Measurements from ENCODE around the gene SOX2. TPM values are rescaled to one million over a fixed set of nuclear protein-coding genes. Genes with fewer than 3 reads are reported as not detected.
A peak's percentile ranks its signal among the peaks of the same experiment; 100 is the strongest.

SOX2 gene
- total RNA-seq, 4 donors from 2014 or later: 0.57 to 0.67 TPM; not detected in 2

DNA sequence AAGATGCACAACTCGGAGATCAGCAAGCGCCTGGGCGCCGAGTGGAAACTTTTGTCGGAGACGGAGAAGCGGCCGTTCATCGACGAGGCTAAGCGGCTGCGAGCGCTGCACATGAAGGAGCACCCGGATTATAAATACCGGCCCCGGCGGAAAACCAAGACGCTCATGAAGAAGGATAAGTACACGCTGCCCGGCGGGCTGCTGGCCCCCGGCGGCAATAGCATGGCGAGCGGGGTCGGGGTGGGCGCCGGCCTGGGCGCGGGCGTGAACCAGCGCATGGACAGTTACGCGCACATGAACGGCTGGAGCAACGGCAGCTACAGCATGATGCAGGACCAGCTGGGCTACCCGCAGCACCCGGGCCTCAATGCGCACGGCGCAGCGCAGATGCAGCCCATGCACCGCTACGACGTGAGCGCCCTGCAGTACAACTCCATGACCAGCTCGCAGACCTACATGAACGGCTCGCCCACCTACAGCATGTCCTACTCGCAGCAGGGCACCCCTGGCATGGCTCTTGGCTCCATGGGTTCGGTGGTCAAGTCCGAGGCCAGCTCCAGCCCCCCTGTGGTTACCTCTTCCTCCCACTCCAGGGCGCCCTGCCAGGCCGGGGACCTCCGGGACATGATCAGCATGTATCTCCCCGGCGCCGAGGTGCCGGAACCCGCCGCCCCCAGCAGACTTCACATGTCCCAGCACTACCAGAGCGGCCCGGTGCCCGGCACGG lies 991 bp downstream of the SOX2 start:
- H3K4me3 ChIP-seq: peak overlapping the region; percentile 7 to 37 (median 22)
- peaks cover 0 to 69% of the 10 kb centered on the region in 2 donors for H3K27me3 ChIP-seq
- TF ChIP-seq POLR2A (IDR thresholded peaks at IDR 0.05): no peak
- TF ChIP-seq, protein P1, sequence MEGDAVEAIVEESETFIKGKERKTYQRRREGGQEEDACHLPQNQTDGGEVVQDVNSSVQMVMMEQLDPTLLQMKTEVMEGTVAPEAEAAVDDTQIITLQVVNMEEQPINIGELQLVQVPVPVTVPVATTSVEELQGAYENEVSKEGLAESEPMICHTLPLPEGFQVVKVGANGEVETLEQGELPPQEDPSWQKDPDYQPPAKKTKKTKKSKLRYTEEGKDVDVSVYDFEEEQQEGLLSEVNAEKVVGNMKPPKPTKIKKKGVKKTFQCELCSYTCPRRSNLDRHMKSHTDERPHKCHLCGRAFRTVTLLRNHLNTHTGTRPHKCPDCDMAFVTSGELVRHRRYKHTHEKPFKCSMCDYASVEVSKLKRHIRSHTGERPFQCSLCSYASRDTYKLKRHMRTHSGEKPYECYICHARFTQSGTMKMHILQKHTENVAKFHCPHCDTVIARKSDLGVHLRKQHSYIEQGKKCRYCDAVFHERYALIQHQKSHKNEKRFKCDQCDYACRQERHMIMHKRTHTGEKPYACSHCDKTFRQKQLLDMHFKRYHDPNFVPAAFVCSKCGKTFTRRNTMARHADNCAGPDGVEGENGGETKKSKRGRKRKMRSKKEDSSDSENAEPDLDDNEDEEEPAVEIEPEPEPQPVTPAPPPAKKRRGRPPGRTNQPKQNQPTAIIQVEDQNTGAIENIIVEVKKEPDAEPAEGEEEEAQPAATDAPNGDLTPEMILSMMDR (IDR thresholded peaks at IDR 0.05): no peak
- no peaks in the 10 kb centered on the region for H3K36me3 ChIP-seq
- no peaks in the 10 kb centered on the region for H3K9me3 ChIP-seq
- peaks cover 0 to 34% (median 5%) of the 10 kb centered on the region in 4 donors for H3K4me1 ChIP-seq
- H3K27ac ChIP-seq: no peak overlapping the region
- DNase-seq: no peak

DNA sequence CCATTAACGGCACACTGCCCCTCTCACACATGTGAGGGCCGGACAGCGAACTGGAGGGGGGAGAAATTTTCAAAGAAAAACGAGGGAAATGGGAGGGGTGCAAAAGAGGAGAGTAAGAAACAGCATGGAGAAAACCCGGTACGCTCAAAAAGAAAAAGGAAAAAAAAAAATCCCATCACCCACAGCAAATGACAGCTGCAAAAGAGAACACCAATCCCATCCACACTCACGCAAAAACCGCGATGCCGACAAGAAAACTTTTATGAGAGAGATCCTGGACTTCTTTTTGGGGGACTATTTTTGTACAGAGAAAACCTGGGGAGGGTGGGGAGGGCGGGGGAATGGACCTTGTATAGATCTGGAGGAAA lies 1.5 kb downstream of the SOX2 start:
- no peak overlapping the region for H3K27ac ChIP-seq
- DNase-seq: no peak
- H3K9me3 ChIP-seq: no peaks in the 10 kb centered on the region
- TF ChIP-seq POLR2A (IDR thresholded peaks at IDR 0.05): no peak
- TF ChIP-seq, protein P1 (IDR thresholded peaks at IDR 0.05): no peak
- peak overlapping the region in 1 of 4 donors; percentile 37 for H3K4me3 ChIP-seq
- no peaks in the 10 kb centered on the region for H3K36me3 ChIP-seq
- peaks cover 0 to 34% (median 5%) of the 10 kb centered on the region in 4 donors for H3K4me1 ChIP-seq
- H3K27me3 ChIP-seq: peaks cover 0 to 69% of the 10 kb centered on the region in 2 donors

DNA sequence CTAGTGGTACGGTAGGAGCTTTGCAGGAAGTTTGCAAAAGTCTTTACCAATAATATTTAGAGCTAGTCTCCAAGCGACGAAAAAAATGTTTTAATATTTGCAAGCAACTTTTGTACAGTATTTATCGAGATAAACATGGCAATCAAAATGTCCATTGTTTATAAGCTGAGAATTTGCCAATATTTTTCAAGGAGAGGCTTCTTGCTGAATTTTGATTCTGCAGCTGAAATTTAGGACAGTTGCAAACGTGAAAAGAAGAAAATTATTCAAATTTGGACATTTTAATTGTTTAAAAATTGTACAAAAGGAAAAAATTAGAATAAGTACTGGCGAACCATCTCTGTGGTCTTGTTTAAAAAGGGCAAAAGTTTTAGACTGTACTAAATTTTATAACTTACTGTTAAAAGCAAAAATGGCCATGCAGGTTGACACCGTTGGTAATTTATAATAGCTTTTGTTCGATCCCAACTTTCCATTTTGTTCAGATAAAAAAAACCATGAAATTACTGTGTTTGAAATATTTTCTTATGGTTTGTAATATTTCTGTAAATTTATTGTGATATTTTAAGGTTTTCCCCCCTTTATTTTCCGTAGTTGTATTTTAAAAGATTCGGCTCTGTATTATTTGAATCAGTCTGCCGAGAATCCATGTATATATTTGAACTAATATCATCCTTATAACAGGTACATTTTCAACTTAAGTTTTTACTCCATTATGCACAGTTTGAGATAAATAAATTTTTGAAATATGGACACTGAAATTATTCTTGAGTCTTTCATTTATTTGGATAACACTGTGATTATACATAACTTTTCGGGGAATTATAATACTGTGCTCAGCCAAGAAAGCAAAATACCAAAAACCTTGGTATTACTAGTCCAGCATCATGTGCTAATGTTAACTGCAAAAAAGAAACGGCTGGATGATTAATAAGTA lies 2.2 kb downstream of the SOX2 start:
- DNase-seq: no peak

DNA sequence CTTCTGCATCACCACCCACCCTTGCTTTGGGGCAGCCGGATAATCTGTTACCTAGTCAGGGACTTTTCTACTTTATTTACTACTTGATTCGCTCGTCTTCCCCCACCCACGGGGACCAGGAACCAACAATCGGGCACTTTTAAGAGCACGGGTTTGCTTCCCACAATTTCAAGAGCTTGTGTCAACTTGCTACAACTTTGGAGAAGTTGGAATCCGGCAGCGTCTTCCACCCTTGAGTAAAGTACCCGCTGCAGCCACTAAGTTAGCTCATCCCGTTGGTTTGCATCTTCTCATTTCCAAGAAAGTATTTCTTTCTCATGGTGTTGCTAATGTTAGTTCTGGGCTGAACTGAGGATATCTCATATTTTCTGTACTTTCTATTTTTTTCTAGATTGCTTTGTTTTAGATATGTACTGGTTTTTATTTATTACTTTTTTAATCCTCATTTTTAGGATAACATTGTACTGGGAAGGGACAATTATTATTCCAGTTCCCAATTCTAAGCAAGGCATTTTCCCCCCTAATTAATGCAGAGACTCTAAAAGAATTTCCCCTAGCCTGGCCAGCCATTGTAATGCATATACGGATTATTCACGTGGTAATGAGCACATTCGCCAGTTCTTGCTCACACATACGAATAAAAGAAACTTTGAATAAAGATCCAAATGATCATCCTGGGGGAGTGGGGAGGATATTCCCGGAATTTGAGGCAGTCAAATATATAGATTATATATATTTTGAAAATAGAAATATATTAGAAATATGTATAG lies 4.0 kb downstream of the SOX2 start:
- no peak for DNase-seq
- peaks cover 0 to 3% (median 0%) of the 10 kb centered on the region in 4 donors for H3K9me3 ChIP-seq
- H3K27me3 ChIP-seq: peaks cover 0 to 76% of the 10 kb centered on the region in 2 donors
- H3K36me3 ChIP-seq: no peaks in the 10 kb centered on the region
- TF ChIP-seq POLR2A (IDR thresholded peaks at IDR 0.05): no peak
- TF ChIP-seq, protein P1 (IDR thresholded peaks at IDR 0.05): no peak
- H3K4me1 ChIP-seq: peaks cover 0 to 23% (median 5%) of the 10 kb centered on the region in 4 donors
- H3K4me3 ChIP-seq: no peak overlapping the region
- no peak overlapping the region for H3K27ac ChIP-seq

More for the DNA sequence above, 2.2 kb downstream of the SOX2 start:
- Histone ChIP-seq H3K4me1 (peaks cover 0 to 34% (median 5%) of the 10 kb centered on the region in 4 donors), H3K9me3 (no peaks in the 10 kb centered on the region), H3K27me3 (peaks cover 0 to 74% of the 10 kb centered on the region in 2 donors), H3K27ac (no peak overlapping the region), H3K36me3 (no peaks in the 10 kb centered on the region), H3K4me3 (no peak overlapping the region)
- TF ChIP-seq POLR2A (IDR thresholded peaks at IDR 0.05): no peak
- TF ChIP-seq, protein P1 (IDR thresholded peaks at IDR 0.05): no peak

DNA sequence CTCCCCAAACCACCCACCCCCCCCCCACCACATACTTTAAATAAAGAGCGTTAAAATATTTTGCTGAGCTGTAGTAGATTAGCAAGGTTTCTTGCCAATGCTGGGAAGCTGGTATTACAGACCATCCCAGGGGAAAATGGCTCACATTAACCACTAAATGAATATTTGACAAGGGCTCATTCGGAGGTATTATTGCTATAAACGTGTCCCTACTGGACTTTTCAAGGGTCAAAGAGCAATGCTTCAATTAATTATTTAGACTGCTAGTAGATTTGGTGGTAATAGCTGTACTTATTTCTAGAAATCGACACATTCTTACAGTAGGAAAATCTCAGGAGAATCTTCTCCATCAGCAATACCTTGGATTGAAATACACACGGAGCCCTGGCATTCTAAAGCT lies 5.2 kb downstream of the SOX2 start:
- Histone ChIP-seq H3K27me3 (peaks cover 0 to 69% of the 10 kb centered on the region in 2 donors), H3K36me3 (no peaks in the 10 kb centered on the region), H3K4me3 (no peak overlapping the region), H3K9me3 (peaks cover 0 to 3% (median 0%) of the 10 kb centered on the region in 4 donors), H3K27ac (no peak overlapping the region), H3K4me1 (peaks cover 0 to 12% (median 2%) of the 10 kb centered on the region in 4 donors)
- TF ChIP-seq, protein P1 (IDR thresholded peaks at IDR 0.05): no peak
- TF ChIP-seq POLR2A (IDR thresholded peaks at IDR 0.05): no peak
- no peak for DNase-seq
